ENCODE results near the gene ASAH2B. TPM values are rescaled to one million over a fixed set of nuclear protein-coding genes. Genes with fewer than 3 reads are reported as not detected.
"Not testable (repeated sequence)": the region's sequence is repeated elsewhere in the genome, so short reads cannot be mapped to it uniquely, and the experiment has no call there.

The ASAH2B gene
- total RNA-seq, result 1.4 TPM

GRCh38 chr10:50739618-50740292 is at the start of gene ASAH2B:
Gene ASAH2B (plus strand): TSS chr10:50739936. CDS start chr10:50745131, 5,195 bp downstream.
- Histone ChIP-seq H3K9me3 (ENCODE audit: low read depth, low read length) (no peaks in the 10 kb centered on the region), H3K4me1 (ENCODE audit: insufficient read depth, low read length) (peaks cover 13% of the 10 kb centered on the region), H3K27me3 (ENCODE audit: insufficient read depth, low read length) (peaks cover 12% of the 10 kb centered on the region), H3K4me3 (ENCODE audit: low read length) (peak within 1 kb of the TSS; percentile 60)

GRCh38 chr10:50697819-50698218 is 41.9 kb upstream of the ASAH2B start:
- not testable (repeated sequence) for H3K4me3 ChIP-seq (ENCODE audit: low read length); H3K9me3 ChIP-seq (ENCODE audit: low read depth, low read length); H3K4me1 ChIP-seq (ENCODE audit: insufficient read depth, low read length); H3K27me3 ChIP-seq (ENCODE audit: insufficient read depth, low read length)

GRCh38 chr10:50701947-50702346 is 37.8 kb upstream of the ASAH2B start:
- not testable (repeated sequence) for H3K27me3 ChIP-seq (ENCODE audit: insufficient read depth, low read length); H3K4me1 ChIP-seq (ENCODE audit: insufficient read depth, low read length); H3K9me3 ChIP-seq (ENCODE audit: low read depth, low read length); H3K4me3 ChIP-seq (ENCODE audit: low read length)

GRCh38 chr10:50702997-50703396 is 36.7 kb upstream of the ASAH2B start:
- not testable (repeated sequence) for H3K4me3 ChIP-seq (ENCODE audit: low read length); H3K27me3 ChIP-seq (ENCODE audit: insufficient read depth, low read length); H3K4me1 ChIP-seq (ENCODE audit: insufficient read depth, low read length); H3K9me3 ChIP-seq (ENCODE audit: low read depth, low read length)

GRCh38 chr10:50704436-50705079 is 35.2 kb upstream of the ASAH2B start:
- H3K4me3 ChIP-seq (ENCODE audit: low read length); H3K9me3 ChIP-seq (ENCODE audit: low read depth, low read length): not testable (repeated sequence)

GRCh38 chr10:50706006-50706405 is 33.7 kb upstream of the ASAH2B start:
- not testable (repeated sequence) for H3K27me3 ChIP-seq (ENCODE audit: insufficient read depth, low read length); H3K4me3 ChIP-seq (ENCODE audit: low read length); H3K9me3 ChIP-seq (ENCODE audit: low read depth, low read length); H3K4me1 ChIP-seq (ENCODE audit: insufficient read depth, low read length)

More at GRCh38 chr10:50704436-50705079, 35.2 kb upstream of the ASAH2B start:
- not testable (repeated sequence) for H3K27me3 ChIP-seq (ENCODE audit: insufficient read depth, low read length); H3K4me1 ChIP-seq (ENCODE audit: insufficient read depth, low read length)

- not testable (repeated sequence) for H3K4me3 ChIP-seq (ENCODE audit: low read length); H3K9me3 ChIP-seq (ENCODE audit: low read depth, low read length); H3K4me1 ChIP-seq (ENCODE audit: insufficient read depth, low read length); H3K27me3 ChIP-seq (ENCODE audit: insufficient read depth, low read length)
These were observed 29.5 kb upstream of the ASAH2B start for GRCh38 chr10:50710241-50710640.

GRCh38 chr10:50723812-50724211 is 15.9 kb upstream of the ASAH2B start:
- H3K9me3 ChIP-seq (ENCODE audit: low read depth, low read length); H3K4me1 ChIP-seq (ENCODE audit: insufficient read depth, low read length); H3K4me3 ChIP-seq (ENCODE audit: low read length): not testable (repeated sequence)
- peaks cover 11% of the 10 kb centered on the region for H3K27me3 ChIP-seq (ENCODE audit: insufficient read depth, low read length)

GRCh38 chr10:50728112-50728511 is 11.6 kb upstream of the ASAH2B start:
- not testable (repeated sequence) for H3K9me3 ChIP-seq (ENCODE audit: low read depth, low read length); H3K4me3 ChIP-seq (ENCODE audit: low read length)

GRCh38 chr10:50738987-50739617 is 634 bp upstream of the ASAH2B start:
- H3K9me3 ChIP-seq (ENCODE audit: low read depth, low read length), result not testable (repeated sequence)
- H3K4me3 ChIP-seq (ENCODE audit: low read length), result peak overlapping the region; percentile 60
- peaks cover 13% of the 10 kb centered on the region for H3K4me1 ChIP-seq (ENCODE audit: insufficient read depth, low read length)
- peaks cover 15% of the 10 kb centered on the region for H3K27me3 ChIP-seq (ENCODE audit: insufficient read depth, low read length)

More at GRCh38 chr10:50728112-50728511, 11.6 kb upstream of the ASAH2B start:
- H3K27me3 ChIP-seq (ENCODE audit: insufficient read depth, low read length); H3K4me1 ChIP-seq (ENCODE audit: insufficient read depth, low read length): not testable (repeated sequence)

- peaks cover 12% of the 10 kb centered on the region for H3K27me3 ChIP-seq (ENCODE audit: insufficient read depth, low read length)
These were observed 535 bp downstream of the ASAH2B start for GRCh38 chr10:50740293-50740648.

GRCh38 chr10:50742820-50743219 is 3.1 kb downstream of the ASAH2B start:
- H3K4me1 ChIP-seq (ENCODE audit: insufficient read depth, low read length), result peaks cover 13% of the 10 kb centered on the region
- H3K9me3 ChIP-seq (ENCODE audit: low read depth, low read length); H3K4me3 ChIP-seq (ENCODE audit: low read length): not testable (repeated sequence)
- H3K27me3 ChIP-seq (ENCODE audit: insufficient read depth, low read length), result peaks cover 12% of the 10 kb centered on the region

More at GRCh38 chr10:50740293-50740648, 535 bp downstream of the ASAH2B start:
- Histone ChIP-seq H3K9me3 (ENCODE audit: low read depth, low read length) (no peaks in the 10 kb centered on the region), H3K4me1 (ENCODE audit: insufficient read depth, low read length) (peaks cover 13% of the 10 kb centered on the region), H3K4me3 (ENCODE audit: low read length) (peak overlapping the region; percentile 60)

- H3K4me1 ChIP-seq (ENCODE audit: insufficient read depth, low read length); H3K4me3 ChIP-seq (ENCODE audit: low read length); H3K9me3 ChIP-seq (ENCODE audit: low read depth, low read length); H3K27me3 ChIP-seq (ENCODE audit: insufficient read depth, low read length): not testable (repeated sequence)
These were observed 27.2 kb downstream of the ASAH2B start for GRCh38 chr10:50766774-50767513.

GRCh38 chr10:50772042-50772441 is 32.3 kb downstream of the ASAH2B start:
- H3K9me3 ChIP-seq (ENCODE audit: low read depth, low read length); H3K4me1 ChIP-seq (ENCODE audit: insufficient read depth, low read length); H3K4me3 ChIP-seq (ENCODE audit: low read length); H3K27me3 ChIP-seq (ENCODE audit: insufficient read depth, low read length): not testable (repeated sequence)

GRCh38 chr10:50774868-50775267 is 35.1 kb downstream of the ASAH2B start:
- not testable (repeated sequence) for H3K4me1 ChIP-seq (ENCODE audit: insufficient read depth, low read length); H3K4me3 ChIP-seq (ENCODE audit: low read length); H3K9me3 ChIP-seq (ENCODE audit: low read depth, low read length); H3K27me3 ChIP-seq (ENCODE audit: insufficient read depth, low read length)

Measured in mononuclear cell (primary cell).